Measurements from ENCODE around the gene CYREN. TPM values are rescaled to one million over a fixed set of nuclear protein-coding genes. Genes with fewer than 3 reads are reported as not detected.

Gene CYREN
- total and polyA plus RNA-seq, 9 of the 15 experiments (the other 6 are each of a cell fraction or from before 2014, with no cell fraction given): 13.9 to 108 (median 88.8) TPM

DNA sequence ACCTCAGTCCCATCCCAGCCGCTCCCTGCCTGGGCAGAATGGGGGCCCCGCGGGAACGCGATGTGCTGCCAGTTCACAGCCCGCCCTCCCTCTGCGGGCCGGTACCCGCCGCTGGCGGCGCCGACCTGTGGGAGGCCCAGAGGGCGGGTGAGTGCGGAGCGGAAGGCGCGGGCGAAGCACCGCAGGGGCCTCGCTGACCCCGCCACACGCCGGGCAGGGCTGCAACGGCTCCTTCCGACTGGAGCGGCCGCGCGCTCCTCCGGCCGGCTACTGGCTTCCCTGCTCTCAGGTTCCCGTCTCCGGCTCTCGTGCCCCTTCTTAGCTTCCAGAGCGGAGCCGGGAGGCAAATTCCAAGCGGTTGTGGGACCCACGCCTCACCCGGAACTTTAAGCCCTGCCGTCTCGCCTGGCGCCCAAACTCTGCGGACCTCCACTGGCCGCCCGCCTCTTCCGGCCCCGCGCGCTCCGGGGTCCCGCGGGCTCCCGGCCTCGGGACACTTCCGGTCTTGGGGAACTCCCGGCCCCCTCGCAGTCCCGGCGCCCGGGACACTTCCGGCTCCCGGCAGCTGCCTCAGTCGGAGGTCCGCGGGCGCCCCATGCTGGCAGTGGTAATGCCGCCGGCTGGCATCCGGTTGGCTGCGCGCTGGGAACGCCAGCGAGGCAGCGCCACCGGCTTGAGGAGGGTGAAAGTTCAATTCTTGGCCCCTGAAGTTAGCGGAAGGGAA, at the start of gene CYREN (continued):
- TF ChIP-seq POLR2AphosphoS5 (IDR thresholded peaks at IDR 0.05; ENCODE audit: control insufficient read depth, insufficient read depth, low read depth, low read length) (peak; percentile 93), USF2 (CRISPR knock-in tag; IDR thresholded peaks at IDR 0.05) (0 out of 2 replicates have a peak, but pooled peaks have one; percentile 23), TSC22D4 (tag; IDR thresholded peaks at IDR 0.05) (no peak), ATF7 (IDR thresholded peaks at IDR 0.05) (peak; percentile 93), MBD2 (IDR thresholded peaks at IDR 0.05; ENCODE audit: borderline replicate concordance, low read depth) (peak; percentile 47; the same call in 1 of the 2 replicates), LEF1 (IDR thresholded peaks at IDR 0.05) (peak; percentile 68; the same call in 1 of the 2 replicates), CREM (IDR thresholded peaks at IDR 0.05; ENCODE audit: low read depth) (peak; percentile 67; the same call in 1 of the 2 replicates), TCF7L2 (IDR thresholded peaks at IDR 0.05; ENCODE audit: low read depth, low read length) (peak; percentile 69), SREBF1 (IDR thresholded peaks at IDR 0.05; ENCODE audit: borderline replicate concordance, low read depth, low read length) (no peak), YBX1 (IDR thresholded peaks at IDR 0.05) (no peak), RBM15 (IDR thresholded peaks at IDR 0.05; ENCODE audit: insufficient read depth, low read length) (peak; percentile 61; the same call in 1 of the 2 replicates), NCOA4 (IDR thresholded peaks at IDR 0.05; ENCODE audit: partially characterized antibody) (no peak), NRF1 (conservative IDR thresholded peaks at IDR 0.05 in 1 of 2, IDR thresholded peaks at IDR 0.05 in 1 of 2) (peak; percentile 49 to 51)
- TF ChIP-seq, protein P1, sequence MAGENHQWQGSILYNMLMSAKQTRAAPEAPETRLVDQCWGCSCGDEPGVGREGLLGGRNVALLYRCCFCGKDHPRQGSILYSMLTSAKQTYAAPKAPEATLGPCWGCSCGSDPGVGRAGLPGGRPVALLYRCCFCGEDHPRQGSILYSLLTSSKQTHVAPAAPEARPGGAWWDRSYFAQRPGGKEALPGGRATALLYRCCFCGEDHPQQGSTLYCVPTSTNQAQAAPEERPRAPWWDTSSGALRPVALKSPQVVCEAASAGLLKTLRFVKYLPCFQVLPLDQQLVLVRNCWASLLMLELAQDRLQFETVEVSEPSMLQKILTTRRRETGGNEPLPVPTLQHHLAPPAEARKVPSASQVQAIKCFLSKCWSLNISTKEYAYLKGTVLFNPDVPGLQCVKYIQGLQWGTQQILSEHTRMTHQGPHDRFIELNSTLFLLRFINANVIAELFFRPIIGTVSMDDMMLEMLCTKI (IDR thresholded peaks at IDR 0.05; ENCODE audit: partially characterized antibody): no peak
- TF ChIP-seq, protein P2, sequence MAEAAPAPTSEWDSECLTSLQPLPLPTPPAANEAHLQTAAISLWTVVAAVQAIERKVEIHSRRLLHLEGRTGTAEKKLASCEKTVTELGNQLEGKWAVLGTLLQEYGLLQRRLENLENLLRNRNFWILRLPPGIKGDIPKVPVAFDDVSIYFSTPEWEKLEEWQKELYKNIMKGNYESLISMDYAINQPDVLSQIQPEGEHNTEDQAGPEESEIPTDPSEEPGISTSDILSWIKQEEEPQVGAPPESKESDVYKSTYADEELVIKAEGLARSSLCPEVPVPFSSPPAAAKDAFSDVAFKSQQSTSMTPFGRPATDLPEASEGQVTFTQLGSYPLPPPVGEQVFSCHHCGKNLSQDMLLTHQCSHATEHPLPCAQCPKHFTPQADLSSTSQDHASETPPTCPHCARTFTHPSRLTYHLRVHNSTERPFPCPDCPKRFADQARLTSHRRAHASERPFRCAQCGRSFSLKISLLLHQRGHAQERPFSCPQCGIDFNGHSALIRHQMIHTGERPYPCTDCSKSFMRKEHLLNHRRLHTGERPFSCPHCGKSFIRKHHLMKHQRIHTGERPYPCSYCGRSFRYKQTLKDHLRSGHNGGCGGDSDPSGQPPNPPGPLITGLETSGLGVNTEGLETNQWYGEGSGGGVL (CRISPR knock-in tag; IDR thresholded peaks at IDR 0.05): no peak
- TF ChIP-seq, protein P3, sequence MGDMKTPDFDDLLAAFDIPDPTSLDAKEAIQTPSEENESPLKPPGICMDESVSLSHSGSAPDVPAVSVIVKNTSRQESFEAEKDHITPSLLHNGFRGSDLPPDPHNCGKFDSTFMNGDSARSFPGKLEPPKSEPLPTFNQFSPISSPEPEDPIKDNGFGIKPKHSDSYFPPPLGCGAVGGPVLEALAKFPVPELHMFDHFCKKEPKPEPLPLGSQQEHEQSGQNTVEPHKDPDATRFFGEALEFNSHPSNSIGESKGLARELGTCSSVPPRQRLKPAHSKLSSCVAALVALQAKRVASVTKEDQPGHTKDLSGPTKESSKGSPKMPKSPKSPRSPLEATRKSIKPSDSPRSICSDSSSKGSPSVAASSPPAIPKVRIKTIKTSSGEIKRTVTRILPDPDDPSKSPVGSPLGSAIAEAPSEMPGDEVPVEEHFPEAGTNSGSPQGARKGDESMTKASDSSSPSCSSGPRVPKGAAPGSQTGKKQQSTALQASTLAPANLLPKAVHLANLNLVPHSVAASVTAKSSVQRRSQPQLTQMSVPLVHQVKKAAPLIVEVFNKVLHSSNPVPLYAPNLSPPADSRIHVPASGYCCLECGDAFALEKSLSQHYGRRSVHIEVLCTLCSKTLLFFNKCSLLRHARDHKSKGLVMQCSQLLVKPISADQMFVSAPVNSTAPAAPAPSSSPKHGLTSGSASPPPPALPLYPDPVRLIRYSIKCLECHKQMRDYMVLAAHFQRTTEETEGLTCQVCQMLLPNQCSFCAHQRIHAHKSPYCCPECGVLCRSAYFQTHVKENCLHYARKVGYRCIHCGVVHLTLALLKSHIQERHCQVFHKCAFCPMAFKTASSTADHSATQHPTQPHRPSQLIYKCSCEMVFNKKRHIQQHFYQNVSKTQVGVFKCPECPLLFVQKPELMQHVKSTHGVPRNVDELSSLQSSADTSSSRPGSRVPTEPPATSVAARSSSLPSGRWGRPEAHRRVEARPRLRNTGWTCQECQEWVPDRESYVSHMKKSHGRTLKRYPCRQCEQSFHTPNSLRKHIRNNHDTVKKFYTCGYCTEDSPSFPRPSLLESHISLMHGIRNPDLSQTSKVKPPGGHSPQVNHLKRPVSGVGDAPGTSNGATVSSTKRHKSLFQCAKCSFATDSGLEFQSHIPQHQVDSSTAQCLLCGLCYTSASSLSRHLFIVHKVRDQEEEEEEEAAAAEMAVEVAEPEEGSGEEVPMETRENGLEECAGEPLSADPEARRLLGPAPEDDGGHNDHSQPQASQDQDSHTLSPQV (IDR thresholded peaks at IDR 0.05): peak; percentile 85
